ENCODE measurements around the gene VEGFC. TPM values are rescaled to one million over a fixed set of nuclear protein-coding genes. Genes with fewer than 3 reads are reported as not detected.

Gene VEGFC
- polyA plus RNA-seq, 3 donors from 2014 or later: not detected

DNA sequence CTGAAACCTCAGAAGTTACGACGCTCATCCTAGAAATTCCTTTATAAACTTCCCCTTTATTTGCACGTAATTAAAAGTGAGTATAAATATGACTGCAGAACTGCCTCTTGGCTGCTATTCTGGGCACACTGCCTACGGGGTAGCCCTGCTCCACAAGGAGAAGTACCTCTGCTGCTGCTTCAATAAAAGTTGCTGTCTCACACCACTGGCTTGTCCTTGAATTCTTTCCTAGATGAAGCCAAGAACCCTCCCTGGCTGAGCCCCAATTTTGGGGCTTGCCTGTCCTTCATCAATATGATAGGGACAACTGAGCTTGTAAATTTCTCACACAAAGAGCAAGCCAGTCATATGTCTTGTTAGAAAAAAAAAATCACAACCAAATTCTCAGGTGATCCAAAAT lies 115.8 kb downstream of the VEGFC start:
- Mint-ChIP-seq H3K27ac (no peak overlapping the region), H3K4me3 (no peak overlapping the region), H3K4me1 (no peaks in the 10 kb centered on the region), H3K36me3 (no peaks in the 10 kb centered on the region), H3K9me3 (peaks cover 0 to 13% (median 4%) of the 10 kb centered on the region in 6 donors), H3K27me3 (ENCODE audit: low read depth in 3 of 3) (peaks cover 0 to 2% (median 0%) of the 10 kb centered on the region in 3 donors)
- no peak for DNase-seq

DNA sequence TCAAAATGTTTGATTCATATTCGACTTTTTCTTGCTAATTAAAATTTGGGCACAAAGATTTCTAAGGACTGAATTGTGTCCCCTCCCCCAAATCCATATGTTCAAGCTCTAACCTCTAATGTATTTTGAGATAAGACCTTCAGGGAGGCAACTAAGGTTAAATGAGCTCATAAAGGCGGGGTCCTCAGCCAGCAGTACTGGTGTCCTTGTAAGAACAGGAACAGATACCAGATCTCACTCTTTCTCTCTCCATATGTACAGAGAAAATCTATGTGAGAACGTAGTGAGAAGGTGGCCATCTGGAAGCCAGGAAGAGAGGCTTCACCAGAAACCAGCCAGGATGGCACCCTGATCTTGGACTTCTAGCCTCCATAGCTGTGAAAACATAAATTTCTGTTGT lies 116.9 kb downstream of the VEGFC start:
- peaks cover 0 to 2% (median 0%) of the 10 kb centered on the region in 3 donors for H3K27me3 Mint-ChIP-seq (ENCODE audit: low read depth in 3 of 3)
- H3K4me3 Mint-ChIP-seq: no peak overlapping the region
- no peaks in the 10 kb centered on the region for H3K36me3 Mint-ChIP-seq
- no peaks in the 10 kb centered on the region for H3K4me1 Mint-ChIP-seq
- peaks cover 0 to 13% (median 4%) of the 10 kb centered on the region in 6 donors for H3K9me3 Mint-ChIP-seq
- no peak overlapping the region for H3K27ac Mint-ChIP-seq
- DNase-seq: no peak

DNA sequence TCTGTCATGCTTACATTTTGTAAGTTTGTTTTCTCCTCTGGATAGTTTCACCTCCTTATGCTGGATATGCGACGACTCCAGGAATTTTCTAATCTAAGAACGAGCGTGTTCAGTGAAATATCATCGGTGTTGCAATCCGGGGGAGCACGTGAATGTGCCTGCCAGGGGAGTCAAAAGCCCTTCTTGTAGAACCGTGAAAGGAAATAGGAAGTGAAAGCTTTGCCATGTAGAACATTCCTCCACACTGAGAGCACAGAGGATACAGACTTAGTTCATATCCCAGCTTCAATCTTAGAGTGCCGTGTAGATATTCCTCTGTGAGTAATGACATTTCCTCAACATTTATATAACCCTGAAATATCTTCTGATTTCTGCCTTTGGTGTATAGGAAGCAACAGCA lies 121.2 kb downstream of the VEGFC start:
- no peak overlapping the region for H3K4me3 Mint-ChIP-seq
- no peak overlapping the region for H3K27ac Mint-ChIP-seq
- H3K9me3 Mint-ChIP-seq: peaks cover 1 to 9% (median 3%) of the 10 kb centered on the region in 6 donors
- no peaks in the 10 kb centered on the region for H3K4me1 Mint-ChIP-seq
- no peaks in the 10 kb centered on the region for H3K36me3 Mint-ChIP-seq
- DNase-seq: no peak
- H3K27me3 Mint-ChIP-seq (ENCODE audit: low read depth in 3 of 3): peaks cover 0 to 3% (median 0%) of the 10 kb centered on the region in 3 donors

GRCh38 chr4:176668324-176668723 lies 124.4 kb downstream of the VEGFC start:
- Mint-ChIP-seq H3K4me3 (no peak overlapping the region), H3K27me3 (ENCODE audit: low read depth in 3 of 3) (peaks cover 0 to 2% (median 0%) of the 10 kb centered on the region in 3 donors), H3K9me3 (peaks cover 1 to 11% (median 7%) of the 10 kb centered on the region in 6 donors), H3K4me1 (no peaks in the 10 kb centered on the region), H3K36me3 (peaks cover 0 to 3% (median 0%) of the 10 kb centered on the region in 3 donors), H3K27ac (no peak overlapping the region)
- DNase-seq: no peak

DNA sequence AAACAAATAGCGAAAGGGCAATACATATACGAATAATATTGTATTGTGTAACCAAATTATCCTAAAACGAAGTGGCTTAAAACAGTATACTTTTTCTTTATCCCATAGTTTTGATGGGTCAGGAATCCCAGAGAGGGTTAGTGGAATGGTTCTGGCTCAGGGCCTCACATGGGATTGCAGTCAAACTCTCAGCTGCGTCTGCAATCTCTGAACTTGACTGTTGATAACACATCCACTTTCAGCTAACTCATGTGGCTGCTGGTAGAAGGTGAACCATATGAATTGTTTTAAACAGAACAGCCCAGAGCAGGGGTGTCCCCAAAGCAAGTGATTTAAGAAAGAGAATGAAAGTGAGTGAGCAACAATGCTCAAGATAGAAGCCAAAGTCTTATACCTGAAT lies 127.8 kb downstream of the VEGFC start:
- no peaks in the 10 kb centered on the region for H3K27me3 Mint-ChIP-seq (ENCODE audit: low read depth in 3 of 3)
- H3K4me1 Mint-ChIP-seq: no peaks in the 10 kb centered on the region
- peaks cover 1 to 30% (median 13%) of the 10 kb centered on the region in 6 donors for H3K9me3 Mint-ChIP-seq
- H3K27ac Mint-ChIP-seq: no peak overlapping the region
- no peak for DNase-seq
- H3K4me3 Mint-ChIP-seq: no peak overlapping the region
- peaks cover 0 to 3% (median 0%) of the 10 kb centered on the region in 3 donors for H3K36me3 Mint-ChIP-seq

DNA sequence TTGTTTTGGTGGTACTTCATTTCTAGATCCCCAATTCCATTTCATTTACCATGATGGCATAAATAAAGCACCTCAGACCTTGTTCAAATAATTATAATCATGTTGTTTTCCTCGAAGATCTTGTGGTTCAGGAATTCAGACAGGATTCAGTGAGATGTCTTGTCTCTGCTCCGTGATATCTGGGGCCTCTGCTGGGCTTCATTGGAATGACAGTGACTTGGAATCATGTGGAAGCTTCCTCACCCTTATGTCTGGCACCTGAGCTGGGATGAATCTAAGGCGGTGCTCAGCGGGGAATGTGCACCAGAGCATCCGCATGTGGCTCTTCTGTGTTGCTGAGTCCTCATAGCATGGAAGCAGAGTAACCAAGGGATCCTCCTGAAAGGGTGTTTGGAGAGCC lies 132.2 kb downstream of the VEGFC start:
- no peaks in the 10 kb centered on the region for H3K36me3 Mint-ChIP-seq
- H3K9me3 Mint-ChIP-seq: peaks cover 7 to 33% (median 12%) of the 10 kb centered on the region in 6 donors
- H3K4me1 Mint-ChIP-seq: no peaks in the 10 kb centered on the region
- no peak for DNase-seq
- peaks cover 0 to 5% (median 0%) of the 10 kb centered on the region in 3 donors for H3K27me3 Mint-ChIP-seq (ENCODE audit: low read depth in 3 of 3)
- H3K4me3 Mint-ChIP-seq: no peak overlapping the region
- H3K27ac Mint-ChIP-seq: no peak overlapping the region

DNA sequence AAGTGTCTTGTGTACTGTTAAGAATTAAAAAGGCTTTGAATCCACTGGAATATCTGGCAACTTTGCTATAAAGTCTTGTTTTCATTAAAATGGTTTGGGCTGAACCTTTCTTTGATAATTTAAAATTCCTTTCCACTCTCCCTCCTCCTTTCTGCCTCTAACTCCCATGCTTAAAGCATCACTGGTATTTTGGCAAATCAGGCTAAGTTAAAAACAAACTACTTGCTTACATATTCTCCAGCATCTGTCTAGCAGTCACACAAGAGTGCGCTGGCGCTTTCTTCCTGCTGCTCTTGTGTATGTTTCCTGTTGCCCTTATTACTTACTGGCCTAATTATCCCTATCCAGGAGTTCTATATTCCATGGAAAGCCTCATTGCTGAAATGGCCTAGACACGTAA lies 136.6 kb downstream of the VEGFC start:
- no peaks in the 10 kb centered on the region for H3K36me3 Mint-ChIP-seq
- H3K4me1 Mint-ChIP-seq: no peaks in the 10 kb centered on the region
- no peak overlapping the region for H3K4me3 Mint-ChIP-seq
- peaks cover 0 to 5% (median 0%) of the 10 kb centered on the region in 3 donors for H3K27me3 Mint-ChIP-seq (ENCODE audit: low read depth in 3 of 3)
- H3K9me3 Mint-ChIP-seq: peaks cover 3 to 21% (median 10%) of the 10 kb centered on the region in 6 donors
- no peak for DNase-seq
- no peak overlapping the region for H3K27ac Mint-ChIP-seq

DNA sequence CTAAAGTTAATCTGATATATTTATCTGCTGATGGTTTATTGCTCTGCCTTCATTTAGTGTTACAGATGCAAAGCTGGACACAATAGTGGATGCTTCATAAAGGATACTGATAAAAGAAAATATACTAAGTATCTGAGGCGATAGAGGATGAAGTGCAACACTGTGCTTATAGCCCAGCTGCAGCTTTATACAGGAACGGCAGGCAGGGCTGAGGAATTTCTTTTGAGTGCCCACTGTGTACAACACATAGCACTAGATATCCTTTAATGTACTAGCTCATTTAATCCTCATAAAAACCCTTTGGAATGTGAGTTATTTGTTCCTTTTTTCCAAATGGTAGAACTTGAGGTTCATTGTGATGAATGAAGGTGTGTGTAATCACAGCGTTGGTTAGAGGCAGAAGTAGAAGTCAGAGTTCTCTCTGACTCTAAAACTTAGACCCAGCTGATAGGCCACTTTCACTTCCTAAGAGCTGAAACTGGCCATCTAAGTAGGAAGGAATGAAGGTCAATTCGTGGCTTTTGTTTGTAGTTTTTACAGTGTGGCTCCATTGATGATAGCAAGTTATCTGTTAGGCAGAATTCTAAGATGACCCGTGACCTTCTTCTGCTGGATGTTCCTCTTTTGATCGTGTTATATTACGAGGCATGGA lies 138.0 kb downstream of the VEGFC start:
- no peak for DNase-seq
- Mint-ChIP-seq H3K27me3 (ENCODE audit: low read depth in 3 of 3) (peaks cover 0 to 5% (median 0%) of the 10 kb centered on the region in 3 donors), H3K4me1 (no peaks in the 10 kb centered on the region), H3K9me3 (peaks cover 3 to 13% (median 7%) of the 10 kb centered on the region in 6 donors), H3K4me3 (no peak overlapping the region), H3K36me3 (no peaks in the 10 kb centered on the region), H3K27ac (no peak overlapping the region)

GRCh38 chr4:176653401-176654220 lies 139.1 kb downstream of the VEGFC start:
- H3K27me3 Mint-ChIP-seq (ENCODE audit: low read depth in 3 of 3): peaks cover 0 to 2% (median 0%) of the 10 kb centered on the region in 3 donors
- no peak overlapping the region for H3K27ac Mint-ChIP-seq
- no peaks in the 10 kb centered on the region for H3K36me3 Mint-ChIP-seq
- H3K9me3 Mint-ChIP-seq: peaks cover 2 to 13% (median 5%) of the 10 kb centered on the region in 6 donors
- DNase-seq: no peak
- no peaks in the 10 kb centered on the region for H3K4me1 Mint-ChIP-seq
- no peak overlapping the region for H3K4me3 Mint-ChIP-seq

- Mint-ChIP-seq H3K36me3 (no peaks in the 10 kb centered on the region), H3K27me3 (ENCODE audit: low read depth in 3 of 3) (peaks cover 0 to 3% (median 0%) of the 10 kb centered on the region in 3 donors), H3K9me3 (peaks cover 0 to 13% (median 7%) of the 10 kb centered on the region in 6 donors), H3K4me3 (no peak overlapping the region), H3K27ac (no peak overlapping the region), H3K4me1 (no peaks in the 10 kb centered on the region)
- DNase-seq: no peak
Observed at GRCh38 chr4:176646311-176646710, 146.4 kb downstream of the VEGFC start.

DNA sequence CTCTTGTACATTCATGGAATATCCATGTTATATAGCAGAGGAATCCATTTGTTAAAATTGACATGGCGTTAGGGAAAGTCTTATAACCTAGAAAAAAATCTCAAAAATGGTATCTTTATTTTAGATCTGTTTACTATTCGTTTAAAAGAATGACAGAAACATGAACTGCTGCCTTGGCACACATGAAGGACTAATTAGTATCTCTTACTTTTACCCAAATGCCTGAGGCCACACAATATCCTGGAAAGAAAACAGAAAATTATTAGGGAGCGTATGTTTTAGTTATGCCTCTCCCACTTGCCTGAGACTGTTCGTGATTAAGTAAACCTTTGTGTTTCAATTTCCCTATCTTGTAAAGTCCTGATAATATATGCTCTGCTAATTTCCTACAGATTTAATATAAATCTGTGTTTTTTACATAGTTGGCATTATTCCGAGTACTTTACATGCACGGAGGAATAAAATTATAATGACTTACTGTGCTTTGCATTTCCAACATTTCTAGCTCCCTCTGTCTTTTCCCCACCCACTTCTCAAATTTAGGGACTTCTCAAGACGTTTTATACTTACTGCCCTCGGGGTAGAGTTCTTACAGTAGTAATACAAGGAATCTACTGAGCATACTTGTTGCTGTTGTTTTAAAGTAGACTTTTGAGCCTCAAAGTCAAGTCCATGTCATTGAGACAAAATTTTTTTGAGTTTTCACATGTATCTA lies 147.3 kb downstream of the VEGFC start:
- Mint-ChIP-seq H3K36me3 (no peaks in the 10 kb centered on the region), H3K9me3 (peaks cover 1 to 13% (median 7%) of the 10 kb centered on the region in 6 donors), H3K27ac (no peak overlapping the region), H3K4me1 (no peaks in the 10 kb centered on the region), H3K4me3 (no peak overlapping the region), H3K27me3 (ENCODE audit: low read depth in 3 of 3) (peaks cover 0 to 3% (median 0%) of the 10 kb centered on the region in 3 donors)
- no peak for DNase-seq

DNA sequence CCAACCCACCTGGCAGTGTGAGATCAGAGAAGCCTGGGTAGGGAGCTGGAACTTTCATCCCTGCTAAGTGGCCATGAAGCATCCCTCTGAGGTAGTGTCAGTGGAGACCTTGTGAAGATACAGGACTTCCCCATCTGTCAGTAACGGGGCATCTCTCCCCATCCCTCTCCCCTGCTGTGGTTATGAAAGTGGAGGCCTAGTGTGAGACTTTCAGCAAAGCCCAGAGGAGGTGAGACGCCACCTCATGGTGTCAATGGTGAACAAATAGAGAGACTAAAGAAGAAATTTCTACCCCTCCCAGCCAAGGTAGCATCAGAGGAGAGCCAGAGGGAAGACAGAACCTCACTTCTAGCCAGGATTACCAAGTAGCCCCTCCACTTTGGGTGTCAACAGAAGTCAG lies 150.2 kb downstream of the VEGFC start:
- Mint-ChIP-seq H3K9me3 (peaks cover 8 to 15% (median 12%) of the 10 kb centered on the region in 6 donors), H3K4me3 (no peak overlapping the region), H3K4me1 (no peaks in the 10 kb centered on the region), H3K27me3 (ENCODE audit: low read depth in 3 of 3) (peaks cover 0 to 3% (median 0%) of the 10 kb centered on the region in 3 donors), H3K27ac (no peak overlapping the region), H3K36me3 (no peaks in the 10 kb centered on the region)
- no peak for DNase-seq

GRCh38 chr4:176641237-176641636 lies 151.5 kb downstream of the VEGFC start:
- no peak for DNase-seq
- Mint-ChIP-seq H3K4me3 (no peak overlapping the region), H3K4me1 (no peaks in the 10 kb centered on the region), H3K36me3 (no peaks in the 10 kb centered on the region), H3K9me3 (peaks cover 8 to 12% (median 11%) of the 10 kb centered on the region in 6 donors), H3K27ac (no peak overlapping the region), H3K27me3 (ENCODE audit: low read depth in 3 of 3) (peaks cover 0 to 3% (median 0%) of the 10 kb centered on the region in 3 donors)

DNA sequence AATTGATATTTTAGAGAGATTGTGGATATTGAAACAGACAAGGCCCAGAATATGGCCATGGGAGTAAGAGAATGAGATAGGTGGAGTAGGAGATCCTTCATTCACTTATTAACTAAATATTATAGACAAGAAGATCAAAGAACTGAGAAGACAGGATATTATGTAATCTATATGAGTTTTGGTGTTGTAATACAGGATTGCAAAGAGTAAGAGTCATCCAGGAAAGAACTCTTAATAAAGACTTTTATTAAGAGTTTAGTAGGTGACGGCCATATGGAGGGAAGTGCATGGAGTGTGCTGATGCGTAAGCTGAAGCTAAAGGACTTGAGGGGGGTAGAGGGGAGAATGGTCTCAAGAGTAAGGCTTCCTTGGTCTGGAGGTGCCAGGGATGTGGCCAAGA lies 153.7 kb downstream of the VEGFC start:
- no peak for DNase-seq
- H3K4me3 Mint-ChIP-seq: no peak overlapping the region

More for the DNA sequence above, 153.7 kb downstream of the VEGFC start:
- Mint-ChIP-seq H3K27me3 (ENCODE audit: low read depth in 3 of 3) (peaks cover 0 to 3% (median 0%) of the 10 kb centered on the region in 3 donors), H3K4me1 (no peaks in the 10 kb centered on the region), H3K36me3 (no peaks in the 10 kb centered on the region), H3K27ac (no peak overlapping the region), H3K9me3 (peaks cover 8 to 19% (median 18%) of the 10 kb centered on the region in 6 donors)
